ENCODE measurements around the gene ROR2. TPM values are rescaled to one million over a fixed set of nuclear protein-coding genes. Genes with fewer than 3 reads are reported as not detected.

Gene ROR2
- total RNA-seq, 1 experiment from 2014 or later = not detected

DNA sequence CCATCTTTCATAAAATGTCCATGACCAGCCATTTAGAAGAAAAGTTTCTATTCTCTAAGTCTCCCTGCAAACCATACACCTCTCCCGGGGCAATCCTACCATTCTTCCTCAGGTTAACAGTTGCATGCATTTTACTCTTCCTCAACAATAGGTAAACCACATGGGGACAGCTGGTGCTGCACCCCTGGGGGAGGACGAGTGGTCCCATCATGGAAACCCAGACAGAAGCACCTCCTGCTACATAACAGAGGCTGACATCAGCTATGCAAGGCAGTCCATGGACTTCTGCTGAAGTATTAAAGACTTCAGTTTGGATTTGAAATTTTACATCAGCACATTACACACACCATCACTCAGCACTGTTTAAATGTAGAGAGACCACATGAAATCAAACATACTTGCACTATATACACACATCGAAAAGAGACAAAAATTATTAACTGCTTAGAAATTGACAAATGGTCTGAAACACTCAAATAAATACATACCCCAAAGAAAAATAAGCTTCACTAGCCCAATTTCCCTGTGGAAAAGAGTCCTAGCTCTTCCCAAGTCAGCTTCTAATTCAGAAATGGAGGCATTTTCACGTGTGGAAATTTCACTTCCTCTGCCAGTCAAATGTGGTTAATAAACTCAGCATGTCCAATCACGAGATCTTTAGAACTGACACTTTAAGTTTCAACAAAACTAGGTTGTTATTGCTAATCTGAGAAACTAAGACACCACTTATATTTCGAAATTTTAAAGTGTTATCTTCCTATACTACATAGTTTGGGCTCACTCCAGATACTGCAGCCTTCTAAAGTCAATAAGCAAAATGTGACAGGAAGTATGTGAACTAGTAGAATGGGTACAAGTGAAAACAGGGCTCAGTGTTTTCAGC is 173.4 kb downstream of the ROR2 start:
- DNase-seq (ENCODE audit: low read depth) = no peak

DNA sequence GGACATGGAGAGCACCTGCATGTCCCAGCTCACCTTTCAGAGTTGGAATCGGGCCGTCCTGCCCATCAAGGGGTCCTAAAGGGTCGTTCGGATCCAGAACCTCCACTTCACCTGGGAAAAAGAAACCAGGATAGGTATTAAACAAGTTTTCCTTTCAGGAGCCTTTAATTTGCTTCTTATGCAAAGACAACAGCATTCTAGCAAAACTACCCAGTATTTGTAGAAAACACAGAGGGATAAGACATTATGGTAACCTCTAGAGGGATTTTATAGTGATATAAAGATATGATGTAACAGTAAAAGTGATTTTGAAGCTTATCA is 174.4 kb downstream of the ROR2 start:
- no peak for DNase-seq (ENCODE audit: low read depth)

DNA sequence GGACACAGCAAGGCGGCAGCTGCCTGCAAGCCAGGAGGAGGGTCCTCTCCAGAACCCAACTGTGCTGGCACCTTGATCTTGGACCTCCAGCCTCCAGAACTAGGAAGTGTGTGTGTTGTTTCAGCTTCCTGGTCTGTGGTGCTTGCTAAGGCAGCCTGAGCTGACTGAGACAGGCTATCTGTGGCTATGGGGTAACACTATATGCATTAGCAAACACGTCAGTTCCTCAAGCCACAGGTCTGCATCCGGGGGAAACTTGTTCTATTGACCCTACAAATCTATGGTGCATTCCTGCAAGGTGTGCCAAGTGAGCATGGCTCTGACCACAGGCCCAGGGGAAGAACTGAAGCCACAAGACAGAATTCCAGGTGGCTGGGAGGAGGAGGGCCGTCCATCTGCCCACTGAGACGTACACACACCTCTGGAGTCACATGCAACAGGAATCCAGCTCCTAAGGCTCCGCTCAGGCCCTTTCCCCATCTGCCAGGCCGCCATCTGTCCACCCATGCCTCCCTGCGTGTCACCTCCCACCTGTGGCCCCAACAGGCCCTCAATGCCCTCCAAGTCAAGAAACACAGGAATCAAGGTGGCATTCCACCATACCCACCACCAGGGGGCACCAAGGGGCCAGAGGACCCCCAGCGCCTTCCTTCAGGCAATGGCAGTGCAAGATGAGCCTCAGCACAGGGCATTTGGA is 174.9 kb downstream of the ROR2 start:
- DNase-seq (ENCODE audit: low read depth) = peak; percentile 37

DNA sequence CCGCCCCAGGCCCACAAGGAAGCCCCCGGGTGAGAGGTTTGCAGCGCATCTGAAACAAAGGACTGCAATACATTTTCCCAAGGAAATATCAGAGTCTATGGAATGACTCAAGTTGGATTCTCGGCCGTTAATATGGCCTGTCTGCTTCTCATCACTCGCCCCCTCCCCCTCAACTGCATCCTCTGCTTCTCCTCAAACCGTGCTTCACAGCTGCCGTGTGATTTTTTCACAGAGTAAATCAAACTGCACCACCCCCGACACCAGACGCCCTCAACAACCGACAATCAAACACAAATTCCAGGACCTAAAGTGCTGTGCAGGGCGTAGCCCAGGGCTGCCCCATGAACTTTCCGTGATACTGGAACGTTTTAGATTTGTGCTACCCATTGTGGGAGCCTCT is 176.9 kb downstream of the ROR2 start:
- DNase-seq (ENCODE audit: low read depth) = no peak

DNA sequence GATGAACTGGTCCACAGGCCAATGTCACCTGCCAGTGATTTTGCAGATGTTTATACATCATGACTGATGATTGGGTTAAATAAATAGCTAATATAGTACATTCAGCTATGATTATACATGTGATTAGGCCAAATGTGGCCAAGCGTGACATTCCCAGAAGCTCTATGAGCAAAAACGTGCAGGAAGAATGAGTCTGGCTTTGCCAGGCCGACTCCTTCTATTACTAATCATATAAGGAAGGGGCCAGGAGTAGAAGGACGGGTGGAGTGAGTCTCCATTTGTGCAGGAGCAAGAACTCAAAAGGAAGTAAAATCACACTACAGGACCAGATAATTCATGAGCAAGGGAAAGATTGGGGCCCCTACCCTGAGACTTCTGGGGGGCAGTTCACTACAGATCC is 178.2 kb downstream of the ROR2 start:
- DNase-seq (ENCODE audit: low read depth) = no peak

DNA sequence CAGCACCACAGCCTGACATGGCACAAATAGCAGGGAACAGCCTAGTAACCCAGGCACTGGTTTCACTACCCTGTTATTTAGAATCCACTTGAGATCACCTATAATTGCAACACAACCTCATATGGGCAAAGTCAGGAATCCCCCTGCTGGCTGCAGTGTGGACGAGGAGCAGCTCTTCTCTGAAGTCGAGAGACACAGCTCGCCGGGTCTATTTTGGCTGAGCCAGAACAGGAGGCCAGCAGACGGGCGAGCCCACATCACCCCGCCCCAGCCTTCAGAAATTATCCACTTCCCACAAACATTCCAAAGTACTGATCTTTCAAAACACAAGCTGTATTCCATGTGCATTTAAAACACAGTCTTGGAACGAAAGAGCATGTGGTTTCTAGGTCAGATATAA is 179.0 kb downstream of the ROR2 start:
- DNase-seq (ENCODE audit: low read depth) = peak; percentile 77

DNA sequence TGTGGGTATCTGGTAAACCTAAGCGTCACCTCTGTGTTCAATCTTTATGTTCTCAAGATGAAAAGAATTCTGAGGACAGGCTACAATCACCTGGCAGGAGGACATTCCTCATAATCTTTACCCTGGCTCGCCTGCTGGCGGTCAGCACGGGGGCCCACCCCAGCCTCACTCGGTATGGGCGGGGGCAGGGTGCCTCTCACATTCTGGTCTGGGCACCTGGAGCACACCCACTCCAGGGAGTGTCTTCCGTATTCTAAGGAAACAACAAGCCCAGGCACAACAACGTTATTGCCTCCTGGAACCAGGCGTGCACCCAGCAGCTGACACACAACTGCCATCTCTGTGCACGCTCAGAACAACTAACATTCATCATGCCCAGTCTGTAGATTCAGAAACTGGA is 179.8 kb downstream of the ROR2 start:
- DNase-seq (ENCODE audit: low read depth) = no peak

DNA sequence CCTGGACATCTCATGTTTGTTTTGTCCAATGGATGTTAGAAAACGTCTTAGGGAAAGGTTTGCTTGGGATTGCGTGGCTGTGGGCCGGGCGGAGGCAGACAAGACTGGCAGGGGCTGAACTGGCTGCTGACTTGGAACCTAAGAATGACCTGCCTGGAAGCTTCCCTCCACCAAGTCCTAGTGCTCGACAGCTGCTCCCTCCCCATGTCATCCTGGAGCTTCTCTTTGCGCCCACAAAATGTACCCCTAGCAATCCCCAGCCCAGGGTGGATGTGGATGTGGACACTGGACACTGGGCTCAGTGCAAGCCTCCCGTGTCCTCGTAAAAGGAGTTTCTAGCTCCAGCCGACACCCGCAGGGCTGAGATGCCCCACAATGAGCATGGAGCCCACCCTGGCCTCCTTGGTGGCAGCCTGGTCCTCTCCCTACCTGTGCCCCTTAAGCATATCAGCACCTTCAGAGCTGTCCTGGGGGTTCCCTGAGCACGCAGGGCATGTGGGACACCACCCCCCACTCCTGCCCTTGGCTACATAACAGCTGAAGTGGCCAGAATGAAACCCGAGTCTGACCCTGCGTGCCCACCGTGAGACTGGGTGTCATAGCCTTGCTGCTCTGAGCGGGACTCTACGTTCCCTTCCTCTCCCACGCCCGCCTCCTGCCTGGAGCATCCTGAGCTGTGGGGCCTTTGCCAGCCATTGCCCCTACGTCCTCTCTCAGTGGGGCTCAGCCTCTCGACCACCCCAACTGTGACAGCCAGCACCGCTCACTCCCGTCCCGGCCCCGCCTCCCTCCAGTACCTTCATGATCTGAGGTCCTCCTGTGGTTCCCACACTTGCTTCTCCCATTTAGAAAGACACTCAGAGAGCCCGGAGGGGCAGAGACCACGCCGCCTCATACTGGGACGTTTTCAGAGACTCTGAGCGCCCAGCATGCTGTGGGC is 180.8 kb downstream of the ROR2 start:
- no peak for DNase-seq (ENCODE audit: low read depth)

DNA sequence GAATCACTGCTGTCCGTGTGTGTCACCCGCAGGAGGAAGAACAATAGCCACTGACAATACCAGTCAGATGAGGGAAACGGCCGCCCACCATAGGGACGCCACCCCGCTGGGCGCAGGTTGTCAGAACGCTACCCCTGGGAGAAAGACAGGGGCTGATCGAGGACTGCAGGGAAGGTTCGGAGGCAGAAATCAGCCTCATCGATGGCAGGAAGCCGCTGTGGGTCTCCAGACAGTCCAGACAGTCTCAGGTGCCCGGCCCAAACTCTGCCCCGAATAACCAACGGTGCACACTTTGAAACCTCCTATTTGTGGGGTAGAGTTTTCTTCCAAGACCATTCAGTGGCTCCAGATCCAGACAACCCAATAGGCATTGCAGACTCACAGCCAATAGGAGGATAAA is 181.5 kb downstream of the ROR2 start:
- DNase-seq (ENCODE audit: low read depth) = no peak

DNA sequence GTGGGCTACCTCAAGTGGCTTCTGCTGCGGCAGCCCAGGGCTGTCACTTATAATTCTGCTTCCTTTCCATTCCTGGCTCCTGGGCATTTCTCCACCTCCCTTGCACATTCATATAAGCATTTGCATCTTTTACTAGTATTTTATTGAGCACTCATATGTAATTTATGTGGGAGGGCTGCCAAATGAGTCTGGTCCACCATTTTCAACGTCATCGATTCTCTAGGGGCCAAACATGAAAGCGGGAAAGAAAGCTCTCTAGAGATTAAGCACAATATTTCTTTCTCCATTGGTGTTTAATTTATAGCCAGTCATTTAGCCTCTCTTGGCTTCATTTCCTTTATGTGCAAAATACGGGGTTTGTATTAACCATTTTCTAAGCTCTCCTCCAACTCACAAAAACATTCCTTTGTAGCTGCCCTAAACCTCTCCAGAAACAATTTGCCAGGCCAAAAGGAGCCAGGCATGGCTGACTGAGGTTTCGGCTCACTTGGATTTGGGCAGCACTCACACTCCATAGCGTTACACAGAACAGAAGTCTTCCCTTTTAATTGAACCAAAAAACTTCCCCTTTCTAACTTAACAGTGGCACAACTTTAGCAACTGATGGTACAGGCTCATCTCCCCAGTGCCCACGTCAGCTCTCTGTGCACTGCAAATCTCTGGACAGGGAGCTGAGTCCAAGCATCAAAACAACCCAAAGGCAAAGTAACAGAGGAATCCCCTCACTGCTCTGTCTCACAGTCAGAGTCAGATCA is 183.5 kb downstream of the ROR2 start:
- DNase-seq (ENCODE audit: low read depth) = no peak

DNA sequence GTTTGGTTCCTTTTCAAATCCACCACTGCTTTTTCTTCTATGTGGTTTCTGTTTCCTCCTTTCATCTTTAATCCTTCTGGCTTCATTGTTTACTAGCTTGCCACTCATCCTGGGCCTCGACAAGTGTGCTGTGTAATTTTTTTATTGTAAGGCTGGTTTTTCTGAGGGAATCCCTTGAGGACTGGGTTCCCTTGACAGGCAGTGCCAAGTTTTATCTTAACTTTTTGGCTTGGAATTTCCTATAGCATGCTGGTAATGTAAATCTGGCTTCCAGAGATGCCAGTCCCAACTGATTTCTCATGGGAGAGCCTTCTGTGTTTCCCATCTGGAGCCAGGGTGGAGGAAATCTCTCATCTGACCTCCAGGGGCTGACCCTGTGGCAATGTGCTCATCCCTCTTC is 184.7 kb downstream of the ROR2 start:
- no peak for DNase-seq (ENCODE audit: low read depth)

DNA sequence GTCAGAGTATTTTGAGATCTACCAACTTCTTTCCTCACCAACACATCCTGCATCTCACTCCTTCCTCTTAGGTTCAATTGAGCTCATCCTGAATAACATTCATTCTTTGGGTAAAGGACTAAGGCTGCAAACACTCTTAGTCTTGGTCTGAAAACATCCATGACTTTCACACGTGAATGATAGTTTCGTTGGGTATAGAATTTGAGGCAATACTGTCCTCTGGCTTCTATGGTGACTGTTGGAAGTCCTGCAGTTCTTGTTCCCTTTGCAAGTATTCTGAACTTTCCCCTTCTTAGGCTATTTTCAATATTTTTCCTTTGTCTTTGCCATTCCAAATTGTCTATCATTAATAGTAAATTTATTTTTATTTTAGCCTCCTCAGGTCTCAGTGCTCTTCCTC is 185.4 kb downstream of the ROR2 start:
- DNase-seq (ENCODE audit: low read depth) = no peak

DNA sequence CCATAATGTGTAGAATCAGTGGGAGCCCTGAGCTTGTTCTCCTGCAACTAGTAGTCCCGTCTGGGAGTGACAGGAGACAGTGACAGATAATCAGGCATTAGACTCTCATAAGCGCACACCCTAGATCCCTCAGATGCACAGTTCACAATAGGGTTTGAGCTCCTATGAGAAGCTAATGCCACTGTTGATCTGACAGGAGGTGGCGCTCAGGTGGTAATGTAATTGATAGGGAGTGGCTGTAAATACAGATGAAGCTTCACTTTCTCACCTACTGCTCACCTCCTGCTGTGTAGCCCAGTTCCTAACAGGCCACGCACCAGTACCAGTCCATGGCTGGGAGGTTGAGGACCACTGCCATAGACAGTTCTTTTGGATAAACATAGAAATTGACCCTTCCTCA is 188.7 kb downstream of the ROR2 start:
- DNase-seq (ENCODE audit: low read depth) = no peak

DNA sequence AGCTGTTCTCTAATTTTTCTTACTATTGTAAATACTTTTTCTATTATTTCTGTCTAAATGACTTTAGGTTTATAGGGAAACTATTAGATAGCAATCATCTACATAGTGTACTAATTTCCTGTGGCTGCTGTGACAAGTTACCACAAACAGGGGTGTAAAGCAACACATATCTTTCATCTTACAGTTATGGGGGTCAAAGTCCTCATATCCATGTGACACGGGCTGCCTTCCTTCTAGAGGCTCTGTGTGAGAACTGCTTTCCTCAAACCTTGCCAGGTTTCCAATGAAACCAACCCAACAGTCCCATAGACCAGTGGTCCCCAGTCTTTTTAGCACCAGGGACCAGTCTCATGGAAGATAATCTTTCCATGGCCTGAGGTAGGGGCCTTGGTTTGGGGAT is 189.1 kb downstream of the ROR2 start:
- no peak for DNase-seq (ENCODE audit: low read depth)

DNA sequence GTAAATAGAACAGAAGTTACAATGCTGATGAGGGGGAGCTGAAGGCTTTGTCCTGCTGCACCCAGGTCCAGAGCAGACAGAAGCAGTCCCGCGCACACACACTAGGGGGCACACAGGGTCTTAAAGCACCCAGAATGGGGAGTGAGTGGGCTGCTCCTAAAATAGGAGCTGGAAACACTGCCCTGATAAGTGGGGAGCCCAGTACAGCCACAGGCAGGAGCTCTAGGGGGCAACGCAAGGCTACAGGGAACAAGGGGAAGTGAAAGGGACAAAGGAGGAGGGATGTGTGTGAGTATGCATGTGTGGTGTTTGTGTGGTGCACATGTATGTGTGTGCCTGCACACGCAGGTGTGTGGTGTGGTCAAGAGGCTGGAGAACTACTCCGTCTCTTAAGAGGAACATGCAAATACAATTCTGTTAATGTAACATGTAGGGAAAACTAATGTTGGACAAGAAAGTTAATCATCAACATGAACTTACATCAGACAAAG is 191.5 kb downstream of the ROR2 start:
- peak; percentile 32 for DNase-seq (ENCODE audit: low read depth)

DNA sequence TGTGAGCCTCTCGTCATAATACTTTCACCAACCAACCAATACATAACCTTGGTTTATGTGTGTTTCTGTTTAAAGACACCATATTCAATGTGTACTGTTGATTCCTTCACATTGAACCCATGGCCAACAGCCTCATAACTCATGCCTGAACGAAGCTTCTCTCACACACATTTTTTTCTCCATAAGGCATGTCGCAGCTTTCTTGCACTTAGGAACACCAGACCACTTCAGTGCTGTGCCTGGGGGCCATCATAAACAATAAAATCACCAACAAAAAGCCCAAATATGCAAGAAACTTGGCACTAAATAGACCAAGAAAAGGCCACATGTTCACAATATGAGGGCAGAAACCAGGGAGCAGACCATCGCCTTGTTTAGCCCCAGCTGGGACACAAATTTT is 192.2 kb downstream of the ROR2 start:
- no peak for DNase-seq (ENCODE audit: low read depth)

DNA sequence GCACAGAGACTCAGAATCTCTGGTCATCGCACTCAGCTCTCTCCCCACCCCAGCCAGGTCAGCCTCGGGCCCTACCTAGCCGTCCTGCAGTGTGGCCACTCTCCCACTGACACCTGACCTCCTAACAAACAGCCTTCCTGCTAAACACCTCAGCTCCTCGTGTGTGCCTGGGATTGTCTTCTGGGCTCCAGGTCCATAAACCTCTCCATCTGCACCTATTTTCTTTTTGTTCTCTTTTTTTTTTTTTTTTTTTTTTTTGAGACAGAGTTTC is 193.6 kb downstream of the ROR2 start:
- DNase-seq (ENCODE audit: low read depth) = no peak

DNA sequence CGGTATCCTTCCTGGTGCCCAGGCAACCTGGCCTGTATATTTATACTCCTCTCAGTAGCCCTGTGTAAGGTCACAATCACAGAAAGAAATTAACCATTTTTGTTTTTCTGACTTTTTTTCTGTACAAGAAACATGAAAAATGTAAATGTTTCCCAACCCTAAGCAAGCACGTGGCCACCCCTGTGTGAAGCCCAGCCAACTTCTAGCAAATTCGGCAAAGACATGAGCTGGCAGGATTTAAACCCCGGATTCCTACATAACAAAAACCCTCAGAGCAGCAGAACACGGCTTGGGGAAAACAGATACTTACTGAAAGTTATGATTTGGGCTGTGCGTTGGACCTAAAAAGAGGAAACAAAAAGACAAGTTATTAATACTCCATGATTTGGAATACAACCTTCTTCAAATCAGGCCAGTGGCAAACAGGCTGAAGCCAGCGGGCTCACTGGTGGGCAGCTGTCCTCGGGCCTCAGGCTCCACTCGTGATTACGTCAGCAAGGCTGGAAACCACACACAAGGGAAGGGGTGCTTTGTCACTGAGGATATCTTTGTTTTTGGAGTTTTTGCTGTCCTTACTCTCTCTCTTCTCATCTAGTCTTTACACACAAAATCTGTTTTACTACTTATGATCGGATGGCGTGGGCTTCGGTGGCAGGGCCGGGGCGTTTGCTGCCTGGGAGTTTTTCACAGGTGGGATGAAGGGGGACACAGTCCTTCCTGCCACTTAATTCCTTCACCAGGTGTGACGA is 194.1 kb downstream of the ROR2 start:
- no peak for DNase-seq (ENCODE audit: low read depth)

DNA sequence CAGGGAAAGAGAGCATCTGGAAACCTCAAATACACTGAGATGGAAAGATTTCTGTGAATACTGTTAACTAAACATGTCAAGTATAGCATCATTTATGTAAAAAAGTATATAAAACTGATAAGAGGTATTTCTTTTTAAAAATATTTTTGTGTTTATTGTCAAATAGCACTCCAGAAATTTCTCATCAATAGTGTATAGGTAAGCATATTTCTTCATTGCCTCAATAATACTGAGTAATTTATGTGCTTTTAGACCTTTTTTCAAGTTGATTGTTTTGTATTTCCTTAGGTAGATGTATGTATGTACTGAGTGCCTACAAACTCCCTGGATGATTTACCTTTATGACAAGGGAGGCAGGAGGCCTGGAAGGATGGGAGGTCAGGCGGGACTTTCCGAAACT is 196.3 kb downstream of the ROR2 start:
- DNase-seq (ENCODE audit: low read depth) = no peak

DNA sequence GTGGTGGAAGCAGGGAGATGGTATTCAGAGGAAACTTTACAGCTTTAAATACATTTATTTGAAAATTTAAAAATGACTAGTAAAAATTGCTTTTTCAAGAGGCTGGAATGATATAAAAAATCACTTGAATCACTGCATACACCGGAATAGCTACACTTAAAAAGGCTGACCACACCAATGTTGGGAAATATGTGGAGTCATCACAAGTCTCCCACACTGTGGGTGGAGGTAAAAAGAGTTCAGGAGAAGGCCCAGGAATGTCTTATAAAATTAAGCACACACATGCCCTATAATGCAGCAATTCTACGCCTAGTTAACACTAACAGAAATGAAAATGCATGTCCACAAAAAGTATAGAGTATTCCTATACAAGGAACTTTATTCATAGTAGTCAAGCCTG is 198.1 kb downstream of the ROR2 start:
- peak; percentile 18 for DNase-seq (ENCODE audit: low read depth)

DNA sequence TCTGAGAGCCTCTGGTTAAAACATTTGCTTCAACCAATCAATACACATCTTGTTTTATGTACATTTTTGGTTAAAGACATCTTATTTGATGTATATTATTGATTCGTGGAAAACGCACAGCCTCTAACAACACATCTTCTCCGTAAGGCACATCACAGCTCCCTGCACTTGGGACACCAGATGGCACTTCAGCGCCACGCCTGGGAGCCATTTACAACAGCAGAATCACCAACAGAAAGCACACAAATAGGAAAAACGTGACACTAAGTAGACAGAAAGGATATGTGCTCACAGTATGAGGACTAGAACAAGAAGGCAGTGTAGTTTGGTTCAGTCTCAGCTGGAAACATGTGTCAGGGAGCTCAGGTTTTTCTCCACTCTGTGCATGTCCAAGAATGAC is 199.7 kb downstream of the ROR2 start:
- no peak for DNase-seq (ENCODE audit: low read depth)
